ACHN (cell line): ENCODE data around the gene RAB7A.
"Not testable (repeated sequence)": the region's sequence is repeated elsewhere in the genome, so short reads cannot be mapped to it uniquely, and the experiment has no call there.

Experiments used
- DNase-seq: peaks from one replicate; pipeline ENCODE4 v3.0.0-alpha.2; 2015
- in situ Hi-C: cut with HindIII; loops from 2 replicates; pipeline ENCODE4 v1.10.0; 2017; ENCODE audit warnings: low sequenced_read_pairs, low pct_ligation_motif_present, low pct_unique_long_range_greater_than_20kb

RAB7A gene

GRCh38 chr3:128745742-128746141, 19.8 kb downstream of the RAB7A start:
- in situ Hi-C loops = no loop called here
- DNase-seq = no peak

DNA sequence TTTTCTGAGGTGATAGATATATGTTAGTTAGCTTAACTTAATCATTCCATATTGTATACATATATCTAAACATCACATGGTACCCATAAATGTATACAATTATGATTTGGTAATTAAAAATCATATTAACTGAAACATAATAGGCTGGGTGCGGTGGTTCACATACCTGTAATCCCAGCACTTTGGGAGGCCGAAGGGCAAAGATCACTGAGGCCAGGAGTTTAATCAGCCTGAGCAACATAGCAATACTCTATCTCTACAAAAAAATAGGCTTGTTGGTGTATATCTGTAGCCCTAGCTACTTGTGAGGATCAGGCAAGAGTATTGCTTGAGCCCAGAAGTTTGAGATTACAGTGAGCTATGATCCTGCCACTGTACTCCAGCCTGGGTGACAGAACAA, 20.9 kb downstream of the RAB7A start:
- in situ Hi-C loops = no loop called here
- no peak for DNase-seq

DNA sequence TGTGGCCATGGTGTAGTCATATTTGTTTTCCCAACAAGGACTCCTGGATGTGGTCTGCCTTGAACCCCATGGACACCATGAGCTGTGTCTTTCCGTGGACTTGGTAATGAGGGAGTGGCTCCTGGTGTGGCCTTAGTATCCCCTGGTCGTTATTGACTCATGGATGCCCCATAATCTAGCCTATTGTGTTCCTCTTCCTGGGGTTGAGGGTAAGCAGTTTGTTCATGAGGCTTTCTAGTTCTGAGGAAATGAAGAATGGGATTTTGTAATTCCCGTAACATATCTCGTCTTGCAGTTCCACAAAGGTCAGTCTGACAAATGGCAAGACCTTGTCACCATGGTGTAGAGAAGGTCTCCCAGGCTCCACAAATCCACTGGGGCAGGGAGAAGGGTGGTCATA, 22.6 kb downstream of the RAB7A start:
- no peak for DNase-seq
- in situ Hi-C loops = no loop called here

DNA sequence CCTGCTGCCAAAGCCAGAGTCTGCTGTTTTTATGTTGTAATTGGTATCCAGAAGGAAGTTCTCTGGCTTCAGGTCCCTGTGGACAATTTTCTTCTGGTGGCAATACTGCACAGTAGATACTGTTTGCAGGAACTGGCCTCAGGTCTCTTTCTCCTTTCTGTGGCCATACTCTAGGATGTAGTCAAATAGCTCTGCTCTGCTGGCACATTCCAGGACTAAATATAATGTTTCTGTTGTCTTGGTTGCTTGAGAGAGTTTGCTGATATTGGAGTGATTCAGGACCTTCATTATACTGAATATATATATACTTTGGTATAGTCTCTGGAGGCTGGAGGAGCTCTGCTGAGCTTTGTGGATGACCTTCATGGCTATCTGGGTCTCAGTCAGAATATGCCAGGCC, 23.1 kb downstream of the RAB7A start:
- no peak for DNase-seq
- in situ Hi-C loops = no loop called here

DNA sequence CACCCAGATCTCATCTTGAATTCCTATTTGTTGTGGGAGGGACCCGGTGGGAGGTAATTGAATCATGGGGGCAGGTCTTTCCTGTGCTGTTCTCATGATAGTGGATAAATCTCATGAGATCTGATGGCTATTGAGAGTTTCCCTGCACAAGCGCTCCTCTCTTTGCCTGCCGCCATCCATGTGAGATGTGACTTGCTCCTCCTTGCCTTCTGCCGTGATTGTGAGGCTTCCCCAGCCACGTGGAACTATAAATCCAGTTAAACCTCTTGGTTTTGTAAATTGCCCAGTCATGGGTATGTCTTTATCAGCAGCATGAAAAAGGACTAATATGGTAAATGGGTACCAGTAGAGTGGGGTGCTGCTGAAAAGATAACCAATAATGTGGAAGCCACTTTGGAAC, 23.6 kb downstream of the RAB7A start:
- in situ Hi-C loops, DNase-seq: not testable (repeated sequence)

DNA sequence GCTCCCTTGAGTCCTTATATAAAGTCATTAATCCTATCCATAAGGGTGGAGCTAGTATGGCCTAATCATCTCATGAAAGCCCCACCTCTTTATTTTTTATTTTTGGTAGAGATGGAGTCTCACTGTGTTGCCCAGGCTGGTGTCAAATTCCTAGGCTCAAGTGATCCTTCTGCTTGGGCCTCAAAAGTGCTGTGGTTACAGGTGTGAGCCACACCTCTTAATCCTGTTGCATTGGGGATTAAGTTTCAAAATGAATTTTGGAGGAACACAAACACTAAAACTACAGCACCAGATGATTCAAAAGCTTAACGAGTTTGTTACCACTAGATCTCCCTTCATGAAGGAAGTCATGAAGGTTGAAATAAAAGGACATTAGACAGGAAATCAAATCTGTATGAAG, 27.7 kb downstream of the RAB7A start:
- no peak for DNase-seq
- in situ Hi-C loops = no loop called here

GRCh38 chr3:128760042-128760441, 34.1 kb downstream of the RAB7A start:
- DNase-seq = no peak
- in situ Hi-C loops = no loop called here

- in situ Hi-C loops = no loop called here
- DNase-seq = no peak
These were observed 34.9 kb downstream of the RAB7A start for GRCh38 chr3:128760881-128761280.

GRCh38 chr3:128761392-128761791, 35.4 kb downstream of the RAB7A start:
- DNase-seq = no peak
- in situ Hi-C loops = no loop called here

- in situ Hi-C loops = no loop called here
- no peak for DNase-seq
These were observed 38.0 kb downstream of the RAB7A start for GRCh38 chr3:128763967-128764366.

GRCh38 chr3:128764863-128765262, 38.9 kb downstream of the RAB7A start:
- DNase-seq = no peak
- in situ Hi-C loops = no loop called here

GRCh38 chr3:128767094-128767750, 41.2 kb downstream of the RAB7A start:
- in situ Hi-C loops = no loop called here
- DNase-seq = no peak

DNA sequence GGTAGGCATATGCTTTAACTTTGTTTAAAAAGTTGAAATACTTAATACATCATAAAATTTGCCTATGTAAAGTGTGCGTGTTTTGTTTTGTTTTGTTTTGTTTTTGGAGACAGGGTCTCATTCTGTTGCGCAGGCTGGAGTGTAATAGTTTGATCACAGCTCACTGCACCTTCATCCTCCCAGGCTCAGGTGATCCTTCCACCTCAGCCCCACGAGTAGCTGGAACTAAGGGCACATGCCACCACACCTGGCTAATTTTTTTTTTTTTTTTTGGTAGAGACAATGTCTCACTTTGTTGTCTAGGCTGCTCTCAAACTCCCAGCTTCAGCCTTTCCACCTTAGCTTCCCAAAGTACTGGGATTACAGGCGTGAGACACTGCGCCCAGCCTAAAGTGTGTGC, 42.5 kb downstream of the RAB7A start:
- in situ Hi-C loops = no loop called here
- DNase-seq = no peak

DNA sequence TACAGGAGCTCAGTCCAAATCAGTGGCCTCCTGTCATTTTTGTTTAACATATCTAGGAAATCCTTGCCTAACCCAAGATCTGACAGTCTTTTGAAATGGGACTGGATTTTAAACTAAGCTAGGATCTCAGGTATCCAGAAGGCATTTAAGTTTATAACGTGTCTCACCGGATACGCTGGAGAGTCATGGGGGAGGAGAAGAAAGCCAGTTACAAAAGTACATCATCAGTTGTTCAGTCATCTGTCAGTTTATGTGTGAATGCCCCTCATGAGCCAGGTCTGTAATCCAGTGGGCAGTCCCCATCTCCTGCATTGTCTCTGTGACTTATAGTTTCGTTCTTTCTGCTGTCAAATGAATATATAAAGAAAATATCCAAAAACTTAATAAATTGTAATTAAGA, 44.4 kb downstream of the RAB7A start:
- in situ Hi-C loops = no loop called here

DNA sequence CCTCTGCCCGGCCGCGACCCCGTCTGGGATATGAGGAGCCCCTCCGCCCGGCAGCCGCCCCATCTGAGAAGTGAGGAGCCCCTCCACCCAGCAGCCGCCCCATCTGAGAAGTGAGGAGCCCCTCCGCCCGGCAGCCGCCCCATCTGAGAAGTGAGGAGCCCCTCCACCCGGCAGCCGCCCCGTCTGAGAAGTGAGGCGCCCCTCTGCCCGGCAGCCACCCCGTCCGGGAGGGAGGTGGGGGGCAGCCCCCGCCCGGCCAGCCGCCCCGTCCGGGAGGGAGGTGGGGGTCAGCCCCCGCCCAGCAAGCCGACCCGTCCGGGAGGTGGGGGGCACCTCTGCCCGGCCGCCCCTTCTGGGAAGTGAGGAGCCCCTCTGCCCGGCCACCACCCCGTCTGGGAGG, 47.2 kb downstream of the RAB7A start:
- in situ Hi-C loops, DNase-seq: not testable (repeated sequence)

More for the DNA sequence above, 44.4 kb downstream of the RAB7A start:
- DNase-seq = no peak

- in situ Hi-C loops, DNase-seq: not testable (repeated sequence)
These were observed 47.6 kb downstream of the RAB7A start for GRCh38 chr3:128773592-128773991.

- no peak for DNase-seq
- in situ Hi-C loops = no loop called here
These were observed 49.3 kb downstream of the RAB7A start for GRCh38 chr3:128775241-128775640.

GRCh38 chr3:128775906-128776542, 50.0 kb downstream of the RAB7A start:
- in situ Hi-C loops = no loop called here
- no peak for DNase-seq

DNA sequence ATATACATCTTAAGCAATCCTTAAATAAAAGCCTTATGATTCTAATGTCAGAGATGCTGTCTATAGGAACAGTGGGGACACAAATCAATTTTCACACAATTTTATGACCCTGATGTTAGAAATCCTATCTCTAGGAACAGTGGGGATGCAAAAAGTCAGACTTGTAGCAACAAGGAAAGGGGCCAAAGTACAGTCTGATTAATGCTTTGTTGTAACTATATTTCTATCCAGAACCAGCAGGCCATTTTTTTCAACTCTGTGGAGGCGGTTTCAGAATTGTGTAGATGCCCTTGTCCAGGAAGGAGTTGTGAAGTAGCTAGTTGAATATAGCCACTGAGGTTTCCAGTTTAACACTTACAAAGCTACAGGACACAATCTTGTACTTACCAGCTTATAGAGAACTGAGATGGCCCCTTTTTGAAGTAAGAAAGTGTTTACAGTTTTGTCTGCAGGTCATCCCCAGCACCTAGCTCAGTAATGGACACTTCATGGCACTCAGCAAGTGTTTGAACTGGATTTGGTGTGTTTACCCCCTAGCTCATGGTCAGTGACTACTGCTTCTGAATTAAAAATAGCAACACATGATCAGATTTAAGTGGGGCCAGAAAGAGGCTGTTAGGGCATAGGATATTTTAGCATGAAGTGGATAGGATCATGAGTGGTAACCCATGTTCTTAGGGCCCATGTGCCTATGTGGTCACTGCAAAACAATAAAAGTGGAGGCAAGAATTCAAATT, 54.3 kb downstream of the RAB7A start:
- no peak for DNase-seq
- in situ Hi-C loops = no loop called here

GRCh38 chr3:128781164-128781563, 55.2 kb downstream of the RAB7A start:
- in situ Hi-C loops = no loop called here
- no peak for DNase-seq
